Skin of body (tissue), 2 donors: ENCODE results near the gene ACSF3. TPM values are rescaled to one million over a fixed set of nuclear protein-coding genes. Genes with fewer than 3 reads are reported as not detected.

Source experiments
- DNase-seq: peaks from one replicate; lab custom pipeline; 2025; lab: John Stamatoyannopoulos, UW
- total RNA-seq: library from RNA; depleted of rRNA; stranded (reverse); fragments of >200 nt; gene quantifications from one replicate; pipeline ENCODE4 v1.2.3, GENCODE V29; 2014

The ACSF3 gene
- total RNA-seq = 16.5 TPM

DNA sequence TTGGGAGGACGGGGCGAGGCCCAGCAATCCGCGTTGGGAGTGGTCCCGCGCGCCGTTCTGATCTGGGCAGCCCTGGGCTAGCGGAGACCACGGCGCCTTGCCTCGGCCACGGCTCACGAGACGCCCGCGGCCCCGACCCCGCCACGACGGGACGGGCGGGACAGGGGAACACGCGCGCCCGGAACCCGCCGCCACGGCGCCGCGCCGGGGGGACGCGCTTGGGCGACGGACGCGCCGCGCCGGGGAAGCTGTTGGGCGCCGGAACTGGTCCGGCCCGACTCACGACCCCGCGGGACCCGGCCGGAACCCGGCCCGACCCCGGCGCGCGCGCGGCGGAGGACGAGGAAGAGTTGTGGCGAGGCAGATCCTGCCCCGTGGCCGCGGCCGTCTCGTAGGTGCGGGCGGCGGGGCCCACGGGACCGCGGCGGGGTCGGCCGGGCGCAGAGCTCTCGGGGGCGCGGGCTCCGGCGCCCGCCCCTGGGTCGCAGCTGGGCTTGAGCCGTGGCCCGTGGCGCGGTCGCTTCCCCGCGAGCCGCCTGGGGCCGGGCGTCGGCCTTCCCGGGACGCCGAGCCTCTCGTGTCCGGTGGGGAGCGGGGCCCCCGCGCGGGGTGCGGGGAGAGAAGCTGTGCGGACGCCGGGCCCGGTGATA, at the start of gene ACSF3:
TSS of gene ACSF3 (plus strand) at position 251 of the 650 bp plus-strand sequence. CDS start 6,830 bp downstream, outside the sequence.
- peak; percentile 4 for DNase-seq

DNA sequence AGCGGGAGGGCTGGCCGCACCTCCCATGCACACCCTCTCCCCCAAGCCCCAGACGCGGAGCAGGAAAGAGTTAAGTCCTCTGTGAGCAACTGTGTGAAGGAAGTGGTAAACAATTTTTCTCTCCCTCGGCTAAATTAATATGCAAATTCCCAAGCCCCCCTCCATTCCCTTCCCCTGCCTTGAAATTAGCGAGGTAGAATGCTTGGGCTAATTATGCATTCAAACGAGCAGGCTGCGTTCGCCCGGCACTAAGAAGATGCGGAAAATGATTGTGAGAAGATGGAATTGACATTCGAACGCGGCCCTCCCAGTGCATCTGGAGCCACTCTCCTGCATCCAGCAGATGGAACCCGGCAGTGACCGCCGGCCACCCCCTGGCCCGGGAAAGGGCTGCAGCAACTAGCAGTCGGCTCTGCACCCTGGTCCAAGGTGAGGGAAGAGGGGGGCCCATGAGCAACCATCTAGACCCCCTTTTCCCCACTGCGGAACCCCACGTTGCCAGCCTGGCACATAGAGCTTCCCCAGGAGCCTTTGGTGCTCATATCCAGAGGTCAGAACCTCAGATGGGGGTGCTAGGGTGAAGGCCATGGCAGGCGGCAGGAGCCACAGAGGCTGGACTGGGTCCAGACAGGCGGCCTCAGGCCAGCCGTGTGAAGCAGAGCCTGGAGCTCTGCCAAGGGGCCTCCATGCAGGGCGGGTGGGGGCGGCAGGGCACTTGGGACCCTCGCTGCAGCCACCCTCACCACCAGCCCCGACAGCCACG, 49.1 kb upstream of the ACSF3 start:
- no peak for DNase-seq

DNA sequence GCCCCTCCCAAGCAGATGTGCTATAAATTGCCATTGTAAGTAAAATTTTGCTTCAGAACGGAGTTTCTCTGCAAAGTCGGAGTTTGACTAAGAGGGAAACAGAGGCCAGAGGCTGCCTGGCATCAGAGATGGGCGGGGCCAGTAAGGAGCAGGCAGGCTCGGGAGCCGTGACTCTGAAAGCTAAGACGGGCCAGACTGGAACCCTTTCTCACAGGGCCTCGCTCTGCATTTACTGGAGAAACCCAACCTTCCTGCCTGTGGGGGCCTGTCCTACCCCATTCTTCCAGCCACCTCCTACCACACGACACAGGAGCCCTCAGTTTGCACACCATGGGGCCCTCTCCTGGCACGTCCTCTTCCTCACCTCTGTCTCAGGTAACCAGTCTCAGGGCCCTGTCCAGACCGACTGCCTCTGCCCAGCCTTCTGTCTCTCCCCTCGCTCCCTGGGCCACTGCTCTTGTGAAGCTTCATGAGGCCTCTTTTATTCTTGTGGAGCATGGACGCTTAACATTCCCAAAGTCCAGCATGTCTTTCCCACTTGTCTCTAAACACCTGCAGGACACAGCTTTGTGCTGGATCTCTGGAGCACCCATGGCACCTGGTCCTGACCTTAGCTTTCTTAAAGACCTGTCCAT, 48.4 kb upstream of the ACSF3 start:
- no peak for DNase-seq

DNA sequence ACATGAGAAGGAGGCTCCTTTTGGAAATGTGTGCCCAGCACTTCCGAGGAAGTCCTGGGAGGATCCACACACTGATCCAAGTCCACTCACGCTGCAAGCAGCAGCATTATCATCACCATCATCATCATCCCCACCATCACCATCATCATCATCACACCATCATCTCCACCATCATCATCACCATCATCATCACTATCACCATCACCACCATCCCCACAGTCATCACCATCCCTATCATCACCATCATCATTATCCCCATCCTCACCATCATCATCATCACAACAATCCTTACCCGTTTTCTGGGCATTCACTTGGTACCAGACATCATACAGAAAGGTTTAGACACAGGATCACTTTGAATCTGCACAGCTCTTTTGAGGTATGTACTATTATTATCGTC, 47.8 kb upstream of the ACSF3 start:
- no peak for DNase-seq

DNA sequence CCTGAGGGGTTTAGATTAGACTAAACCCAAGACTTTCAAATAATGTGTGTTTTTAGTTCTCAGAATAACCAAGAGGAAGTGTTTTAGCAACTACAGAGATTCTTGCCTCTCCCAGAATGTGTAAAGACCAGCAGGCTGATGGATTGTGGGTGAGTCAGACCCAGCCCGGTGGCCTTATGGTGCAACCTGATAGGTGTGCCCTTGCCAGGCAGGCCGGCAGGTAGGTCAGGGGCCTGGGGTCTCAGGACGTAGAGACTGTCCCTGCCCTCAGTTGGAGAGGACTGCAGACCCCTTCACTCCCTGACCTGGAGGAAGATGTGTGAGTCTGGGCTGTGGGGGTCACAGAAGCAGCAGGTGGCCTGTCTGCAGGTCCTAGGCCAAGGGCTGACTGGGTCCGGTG, 47.2 kb upstream of the ACSF3 start:
- DNase-seq = no peak

DNA sequence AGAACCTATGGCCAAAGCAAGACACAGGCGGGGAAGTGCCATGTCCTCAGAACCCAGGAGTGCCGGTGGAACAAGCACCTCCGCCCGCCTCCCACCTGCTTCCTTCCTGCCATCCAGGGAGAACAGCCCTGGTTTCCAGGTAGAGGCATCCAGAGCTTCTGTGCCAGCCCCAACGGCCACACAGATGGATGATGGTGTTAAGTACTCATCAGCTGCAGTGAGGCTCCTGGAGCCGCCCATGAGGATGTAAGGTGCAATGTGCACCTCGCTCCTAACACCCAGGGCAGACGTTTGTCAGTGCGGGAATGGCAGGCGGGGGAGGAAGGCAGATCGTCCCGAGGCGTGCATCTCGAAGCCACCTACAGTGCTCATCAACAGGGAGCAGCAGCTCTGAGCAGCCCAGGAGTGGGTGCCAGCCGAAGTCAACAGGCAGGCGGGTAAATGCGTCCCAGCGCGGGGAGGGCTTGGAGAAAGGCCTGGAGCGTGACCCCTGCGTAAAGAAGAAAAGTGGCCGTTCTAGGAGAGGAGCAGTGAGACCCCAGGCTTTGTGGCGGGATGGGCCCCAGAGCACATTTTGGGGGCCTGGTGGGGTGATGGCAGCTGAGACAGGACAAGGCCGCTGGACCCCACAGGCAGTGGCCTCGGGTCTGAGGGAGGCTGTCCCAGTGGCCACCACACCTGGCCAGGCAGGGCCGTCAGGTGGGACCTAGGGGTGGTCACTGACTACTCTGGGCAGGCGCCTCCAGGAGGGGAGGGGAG, 46.1 kb upstream of the ACSF3 start:
- DNase-seq = no peak

DNA sequence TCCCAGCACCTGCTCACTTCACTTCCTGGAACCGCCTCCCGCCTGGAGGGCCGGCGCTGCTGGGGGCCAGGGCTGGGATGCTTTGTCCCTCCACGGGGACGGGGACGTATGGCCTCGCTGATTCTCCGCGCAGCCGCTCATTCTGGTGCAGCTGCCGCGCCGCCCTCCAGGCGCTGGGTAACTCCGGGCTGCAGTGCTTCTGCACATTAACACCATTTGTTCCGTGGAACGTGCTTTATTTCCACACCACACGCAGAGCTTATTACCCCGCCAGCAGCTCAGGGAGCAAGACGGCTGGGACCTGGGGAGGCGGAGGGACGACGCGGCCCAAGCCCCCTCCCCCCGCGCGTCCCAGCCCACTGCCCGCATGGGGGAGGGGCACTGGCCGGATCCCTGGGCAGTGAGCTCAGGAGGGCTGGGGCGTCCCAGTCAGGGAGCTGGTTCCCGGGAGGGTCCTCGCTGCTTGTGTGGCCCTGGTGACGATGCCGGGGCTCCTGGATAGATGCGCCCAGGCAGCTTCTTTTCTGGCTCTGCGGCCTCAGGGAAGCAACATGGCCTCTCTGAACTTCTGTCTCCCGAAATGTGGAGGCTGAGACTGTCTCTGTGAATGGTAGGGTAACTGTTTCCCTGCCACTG, 45.4 kb upstream of the ACSF3 start:
- no peak for DNase-seq

DNA sequence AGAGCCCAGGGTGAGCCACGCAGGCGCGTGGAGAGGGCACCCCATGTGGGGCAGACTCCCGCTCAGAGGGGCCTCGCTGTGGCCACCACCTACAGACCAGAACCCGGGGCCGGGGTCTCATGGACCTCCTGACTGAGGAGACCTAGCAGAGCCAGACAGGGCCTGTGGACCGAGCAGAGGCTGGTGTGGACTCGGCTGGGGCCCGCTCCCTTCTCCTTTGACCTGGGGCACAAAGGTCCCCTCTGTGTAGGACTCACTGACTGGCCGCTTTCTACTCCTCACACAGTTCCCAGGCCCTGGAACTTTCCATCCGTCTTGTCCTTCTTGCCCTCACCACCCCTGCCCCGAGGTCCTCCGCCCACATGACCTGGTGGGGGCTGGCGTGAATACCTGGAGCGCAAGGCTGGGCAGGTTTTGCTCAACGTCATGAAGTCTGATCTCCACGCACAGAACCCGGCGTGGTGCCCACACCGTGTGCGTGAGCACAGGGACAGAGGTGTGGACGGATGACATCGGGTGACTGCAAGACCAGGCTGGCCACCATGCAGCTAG, 44.7 kb upstream of the ACSF3 start:
- no peak for DNase-seq

DNA sequence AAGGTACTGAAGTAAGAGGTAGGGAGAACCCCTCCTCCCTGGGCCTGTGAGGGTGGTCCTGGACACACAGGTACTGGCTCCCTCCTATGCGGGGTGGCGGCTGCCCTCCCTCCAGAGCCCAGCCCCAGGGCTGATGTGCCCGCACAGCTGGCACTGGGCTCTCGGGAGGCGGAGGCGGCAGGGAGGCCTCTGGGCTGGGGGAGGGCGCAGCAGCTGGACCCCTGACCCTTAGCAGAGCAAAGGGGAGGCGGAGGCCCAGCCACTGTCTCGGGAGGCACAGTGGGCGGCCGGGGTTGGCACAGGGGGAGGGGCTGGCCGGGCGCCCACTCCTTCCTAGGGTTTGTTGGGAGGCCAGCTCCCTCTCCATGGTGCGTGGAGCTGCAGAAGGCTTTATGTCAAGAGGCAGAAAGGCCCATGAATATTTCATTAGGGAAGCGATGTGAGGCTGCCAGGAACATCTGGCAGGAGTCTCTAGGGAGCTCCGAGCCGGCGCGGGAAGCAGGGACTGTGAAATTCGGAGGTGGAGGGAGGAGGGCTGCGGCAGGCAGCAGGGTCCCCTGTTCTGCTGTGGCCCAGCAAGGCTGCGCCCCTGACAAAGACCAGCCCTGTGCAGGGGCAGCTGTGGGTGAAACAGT, 44.1 kb upstream of the ACSF3 start:
- DNase-seq = peak; percentile 25

DNA sequence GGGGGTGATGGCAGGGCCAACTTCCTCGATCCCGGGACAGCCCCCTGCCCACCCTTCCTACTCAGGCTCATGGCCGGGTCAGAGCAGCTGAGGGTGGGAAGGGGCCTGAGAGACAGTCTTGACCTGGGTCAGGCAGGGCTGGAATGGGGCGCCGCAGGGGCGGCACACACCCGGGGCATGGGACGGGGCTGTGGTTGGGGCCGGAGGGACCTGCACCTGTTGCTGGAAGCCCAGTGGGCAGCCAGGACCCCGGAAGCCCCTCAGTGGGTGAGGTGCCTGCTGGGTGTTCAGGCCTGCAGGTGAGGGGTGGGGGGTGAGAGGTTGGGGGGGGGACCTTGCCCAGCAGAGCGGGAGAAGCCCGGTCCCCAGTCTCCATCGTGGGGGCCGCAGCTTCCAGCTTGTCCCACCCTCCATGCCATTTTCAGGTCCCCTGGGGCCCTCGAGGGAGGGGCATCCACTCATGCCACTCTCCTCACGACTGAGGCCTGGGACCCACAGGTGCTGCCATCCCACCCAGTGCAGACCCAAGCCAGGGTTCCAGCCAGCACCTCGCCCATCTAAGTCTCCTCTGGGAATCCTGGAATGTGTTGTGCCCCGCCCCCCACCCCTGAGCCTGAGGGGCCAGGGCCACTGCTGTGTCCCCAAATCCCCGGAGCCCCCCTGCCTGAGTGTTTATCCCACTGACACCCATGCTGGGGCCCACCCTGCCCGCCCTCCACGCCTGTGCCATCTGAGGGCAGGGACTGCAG, 43.4 kb upstream of the ACSF3 start:
- no peak for DNase-seq

DNA sequence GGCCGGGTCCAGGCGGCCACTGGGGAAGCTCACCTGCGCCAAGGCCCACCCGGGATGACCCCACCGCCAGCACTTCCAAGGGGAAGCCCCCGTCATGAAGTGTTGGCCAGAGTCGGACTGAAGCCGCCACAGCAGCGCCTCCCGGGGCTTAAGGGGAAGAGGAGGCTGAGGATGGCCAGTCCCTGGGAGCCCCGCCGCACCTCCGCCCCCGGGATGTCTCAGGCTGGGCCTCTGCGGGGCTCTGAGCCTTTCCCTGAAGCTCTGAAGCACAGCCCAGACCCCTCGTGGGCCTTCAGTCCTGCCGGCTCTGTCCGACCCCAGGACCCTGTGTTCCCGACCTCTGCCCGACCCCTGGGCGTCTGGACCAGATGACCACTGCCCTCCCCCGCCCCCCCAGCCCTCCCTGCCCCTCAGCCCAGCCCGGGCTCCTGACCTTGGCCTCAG, 42.8 kb upstream of the ACSF3 start:
- no peak for DNase-seq

DNA sequence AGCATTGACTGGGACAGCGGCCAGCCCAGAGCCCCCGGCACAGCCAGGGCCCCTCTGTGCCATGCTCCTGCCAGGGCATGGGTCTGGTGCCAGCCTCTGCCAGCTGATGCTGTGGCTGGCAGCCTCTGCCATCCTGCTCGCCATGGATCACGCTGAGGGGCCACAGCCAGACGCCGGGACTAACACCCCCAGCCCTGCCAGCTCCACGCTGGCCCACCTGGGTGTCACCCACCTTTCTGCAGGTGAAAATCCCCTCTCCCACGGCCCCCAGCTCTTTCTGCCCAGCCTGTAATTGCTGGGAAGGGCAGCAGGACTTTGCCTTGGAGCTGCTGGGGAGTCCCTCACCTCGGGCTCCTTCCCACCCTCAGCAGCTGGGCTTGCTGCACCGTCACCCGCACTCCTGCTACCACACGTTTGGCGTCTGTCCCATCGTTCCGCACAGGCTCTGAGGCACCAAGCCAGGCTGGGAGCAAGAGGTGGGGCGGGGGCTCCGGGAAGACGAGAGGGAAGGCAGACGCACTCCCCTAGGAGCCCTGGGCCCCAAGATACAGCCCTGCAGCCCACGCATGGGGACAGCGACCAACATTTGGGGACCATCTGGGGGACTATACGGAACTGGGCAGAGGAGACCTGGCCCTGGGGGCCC, 42.0 kb upstream of the ACSF3 start:
- DNase-seq = no peak

DNA sequence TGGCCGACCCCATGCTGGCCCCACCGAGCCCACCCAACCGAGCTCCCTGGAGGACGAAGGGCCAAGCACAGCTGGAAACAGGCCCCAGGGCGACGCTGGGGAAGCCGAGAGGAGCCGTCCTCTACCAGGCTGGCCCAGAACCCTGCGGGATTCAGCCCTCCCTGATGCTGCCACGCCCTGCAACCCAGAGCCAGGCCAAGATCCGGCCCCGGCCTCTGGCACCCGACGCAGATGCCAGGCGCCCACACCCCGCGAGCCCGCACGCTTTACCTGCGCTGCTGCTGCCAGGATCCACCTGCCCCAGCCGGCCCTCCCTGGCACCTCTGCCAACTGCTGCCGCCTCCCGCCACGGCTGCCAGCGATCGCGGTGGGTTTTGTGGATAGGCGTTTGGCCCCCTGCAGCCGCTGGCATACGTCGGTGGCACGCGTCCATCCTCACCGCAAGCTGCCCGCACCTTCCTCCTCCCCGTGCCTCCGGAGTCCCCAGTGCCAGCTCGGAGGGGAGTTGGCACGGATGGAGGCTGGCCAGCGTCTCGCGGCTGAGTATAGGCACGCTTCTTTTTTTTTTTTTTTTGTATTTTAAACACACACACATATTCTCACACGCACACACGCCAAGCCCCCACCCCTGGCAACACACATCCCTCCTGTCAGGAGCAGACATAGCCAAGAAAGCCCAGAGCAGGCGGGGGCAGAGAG, 41.3 kb upstream of the ACSF3 start:
- DNase-seq = no peak

DNA sequence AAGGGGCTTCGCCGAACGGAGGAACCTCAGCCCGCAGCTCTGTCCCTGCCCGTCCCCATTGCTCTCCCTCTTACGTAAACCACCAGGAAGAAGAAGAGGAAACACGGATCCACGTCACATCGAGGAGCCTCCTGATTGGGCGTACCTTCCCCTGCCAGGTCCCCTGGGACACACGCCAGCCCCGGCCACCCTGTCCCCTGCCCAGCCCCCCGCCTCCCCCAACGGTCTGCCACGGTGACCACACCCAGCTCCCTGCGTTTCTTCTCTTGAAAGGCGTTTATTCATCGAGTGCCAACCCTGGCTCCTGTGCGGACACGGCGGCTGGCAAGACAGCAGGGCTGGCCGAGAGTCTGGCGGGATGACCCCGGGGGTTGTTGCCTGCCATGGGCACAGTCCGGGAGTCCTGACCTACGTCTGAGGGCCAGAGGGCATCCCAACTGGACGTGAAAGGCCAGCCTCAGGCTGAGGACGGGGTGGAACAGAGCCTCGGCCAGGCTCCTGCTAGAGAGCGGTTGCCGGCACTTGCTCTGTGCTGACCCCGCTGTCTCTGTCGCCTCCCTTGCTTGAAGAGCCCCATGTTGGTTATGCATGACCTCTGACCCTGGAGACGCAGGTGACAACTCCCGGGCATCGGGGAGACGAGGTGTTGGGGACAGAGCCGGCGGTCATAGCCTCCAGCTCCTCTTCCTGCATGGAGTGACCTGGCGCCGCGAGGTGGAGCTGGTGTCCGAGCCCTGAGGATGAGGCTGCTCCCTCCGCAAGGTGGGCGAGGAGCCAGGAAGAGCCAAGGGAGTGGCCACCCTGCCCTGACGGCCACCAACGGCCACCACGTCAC, 40.5 kb upstream of the ACSF3 start:
- no peak for DNase-seq

DNA sequence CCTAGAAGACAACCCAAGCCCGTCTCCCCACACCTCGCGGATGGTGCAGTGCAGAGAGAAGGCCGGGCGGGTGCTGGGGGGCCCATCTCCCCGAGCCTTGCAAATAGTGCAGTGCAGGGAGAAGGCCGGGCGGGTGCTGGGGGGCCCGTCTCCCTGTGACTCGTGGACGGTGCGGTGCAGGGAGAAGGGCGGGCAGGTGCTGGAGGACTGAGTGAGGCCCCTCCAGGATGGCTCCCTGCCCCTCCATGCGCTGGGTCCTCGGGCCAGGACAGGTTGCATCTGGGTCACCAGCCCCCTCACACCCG, 40.0 kb upstream of the ACSF3 start:
- no peak for DNase-seq

DNA sequence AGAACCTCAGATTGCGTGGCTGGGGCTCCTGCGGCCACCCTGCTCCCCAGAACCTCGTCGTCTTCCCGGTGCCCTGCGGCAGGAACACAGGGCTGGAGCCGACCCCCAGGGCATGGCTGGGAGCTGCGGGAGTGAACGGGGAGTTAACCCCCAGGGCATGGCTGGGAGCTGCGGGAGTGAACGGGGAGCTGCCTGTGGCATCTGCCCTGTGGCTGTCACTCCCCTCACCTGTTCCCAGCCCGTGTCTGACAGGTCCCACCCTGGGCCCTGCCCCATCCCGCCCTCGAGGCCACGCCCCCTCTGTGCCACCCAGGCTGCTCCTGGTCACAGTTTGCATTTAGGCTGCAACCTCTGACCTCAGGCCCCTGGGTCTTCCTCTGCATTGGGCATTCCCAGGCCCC, 39.4 kb upstream of the ACSF3 start:
- no peak for DNase-seq

DNA sequence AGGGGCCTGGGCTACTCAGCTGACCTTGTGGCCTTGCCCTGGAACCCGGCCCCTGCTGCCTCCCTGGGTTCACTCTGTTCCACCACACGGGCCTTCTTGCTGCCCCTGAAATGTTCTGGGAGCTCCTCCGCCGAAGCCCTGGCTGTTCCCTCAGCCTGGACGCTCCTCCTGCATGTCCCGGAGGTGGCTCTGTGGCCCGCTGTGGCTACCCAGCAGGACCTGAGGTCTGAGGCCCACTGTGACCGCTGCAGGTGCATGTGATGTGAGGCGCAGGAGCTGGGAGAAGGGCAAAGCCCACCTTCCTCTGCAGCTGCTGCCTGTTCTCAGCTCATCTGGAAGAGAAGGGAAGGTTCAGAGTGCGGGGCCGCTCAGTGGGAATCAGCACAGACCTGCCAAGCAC, 38.9 kb upstream of the ACSF3 start:
- DNase-seq = no peak

DNA sequence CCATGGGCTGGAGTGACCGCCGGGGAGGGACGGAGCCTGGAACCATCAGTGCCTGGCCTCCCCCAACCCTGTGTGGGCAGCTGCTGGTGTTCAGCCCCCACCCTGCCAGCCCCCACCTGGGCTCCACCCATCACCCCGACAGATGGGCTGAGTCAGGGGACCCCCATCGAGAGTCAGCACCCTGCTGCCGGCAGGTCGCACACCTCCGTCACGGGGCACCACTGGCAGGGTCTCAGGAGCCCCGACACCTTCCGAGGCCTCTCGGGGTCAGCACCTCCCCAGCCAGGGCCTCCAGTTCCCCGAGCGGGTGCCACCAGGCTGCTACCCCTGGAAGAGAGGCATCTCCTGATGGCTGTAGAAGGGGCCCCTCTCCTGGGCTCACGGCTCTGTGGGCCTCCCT, 38.3 kb upstream of the ACSF3 start:
- no peak for DNase-seq
